ENCODE measurements around the gene SPRED2. TPM values are rescaled to one million over a fixed set of nuclear protein-coding genes. Genes with fewer than 3 reads are reported as not detected.
A peak's percentile ranks its signal among the peaks of the same experiment; 100 is the strongest.

Gene SPRED2
- total RNA-seq, 4 donors from 2014 or later = 12.5 to 21.2 (median 13.8) TPM

- Histone ChIP-seq H3K27me3 (no peaks in the 10 kb centered on the region), H3K36me3 (no peaks in the 10 kb centered on the region), H3K4me3 (no peak overlapping the region), H3K27ac (no peak overlapping the region), H3K9me3 (no peaks in the 10 kb centered on the region), H3K4me1 (peaks cover 0 to 18% (median 0%) of the 10 kb centered on the region in 3 donors)
- TF ChIP-seq POLR2AphosphoS5 (IDR thresholded peaks at IDR 0.05) (no peak), CTCF (IDR thresholded peaks at IDR 0.05) (no peak), EP300 (IDR thresholded peaks at IDR 0.05) (no peak), POLR2A (IDR thresholded peaks at IDR 0.05) (no peak)
- WGBS, 2 donors (ENCODE audit: low coverage in 1 of 2) = 80% methylated on average over 2 of the region's 3 CpGs; no CpG with 5 or more reads in 1 of the 2 donors
- no peak for ATAC-seq
These were observed 140.3 kb downstream of the SPRED2 start for GRCh38 chr2:65292106-65292400.

- ATAC-seq = no peak
- 93% methylated on average over 7 to 9 of the region's 11 CpGs for WGBS, 2 donors (ENCODE audit: low coverage in 1 of 2)
These were observed 140.9 kb downstream of the SPRED2 start for GRCh38 chr2:65291216-65292105.

GRCh38 chr2:65287364-65287763 lies 145.0 kb downstream of the SPRED2 start:
- Histone ChIP-seq H3K4me1 (peaks cover 0 to 15% (median 0%) of the 10 kb centered on the region in 3 donors), H3K9me3 (no peaks in the 10 kb centered on the region), H3K27me3 (no peaks in the 10 kb centered on the region), H3K36me3 (no peaks in the 10 kb centered on the region), H3K4me3 (no peak overlapping the region), H3K27ac (no peak overlapping the region)
- TF ChIP-seq CTCF (IDR thresholded peaks at IDR 0.05) (no peak), EP300 (IDR thresholded peaks at IDR 0.05) (no peak), POLR2AphosphoS5 (IDR thresholded peaks at IDR 0.05) (no peak), POLR2A (IDR thresholded peaks at IDR 0.05) (no peak)
- 98 to 100% methylated on average over 3 to 4 of the region's 4 CpGs for WGBS, 2 donors (ENCODE audit: low coverage in 1 of 2)
- ATAC-seq = no peak

More at GRCh38 chr2:65291216-65292105, 140.9 kb downstream of the SPRED2 start:
- H3K4me3 ChIP-seq = no peak overlapping the region
- H3K4me1 ChIP-seq = peaks cover 0 to 18% (median 0%) of the 10 kb centered on the region in 3 donors
- no peaks in the 10 kb centered on the region for H3K9me3 ChIP-seq
- H3K36me3 ChIP-seq = no peaks in the 10 kb centered on the region
- H3K27me3 ChIP-seq = no peaks in the 10 kb centered on the region
- H3K27ac ChIP-seq = no peak overlapping the region
- TF ChIP-seq POLR2AphosphoS5 (IDR thresholded peaks at IDR 0.05) (no peak), EP300 (IDR thresholded peaks at IDR 0.05) (no peak), CTCF (IDR thresholded peaks at IDR 0.05) (no peak), POLR2A (IDR thresholded peaks at IDR 0.05) (no peak)

- TF ChIP-seq CTCF (IDR thresholded peaks at IDR 0.05) = no peak
- TF ChIP-seq POLR2AphosphoS5 (IDR thresholded peaks at IDR 0.05) = no peak
- no peak for TF ChIP-seq EP300 (IDR thresholded peaks at IDR 0.05)
- no peak for TF ChIP-seq POLR2A (IDR thresholded peaks at IDR 0.05)
- H3K36me3 ChIP-seq = no peaks in the 10 kb centered on the region
- H3K9me3 ChIP-seq = no peaks in the 10 kb centered on the region
- WGBS, 2 donors (ENCODE audit: low coverage in 1 of 2) = 50 to 80% methylated on average over 1 to 2 of the region's 3 CpGs
- no peaks in the 10 kb centered on the region for H3K27me3 ChIP-seq
- no peak for ATAC-seq
- peaks cover 0 to 20% (median 0%) of the 10 kb centered on the region in 3 donors for H3K4me1 ChIP-seq
- peak overlapping the region in 2 of 4 donors; percentile 35 to 54 for H3K27ac ChIP-seq
- no peak overlapping the region for H3K4me3 ChIP-seq
These were observed 149.8 kb downstream of the SPRED2 start for GRCh38 chr2:65282477-65283053.
